ENCODE results near the gene LINS1. TPM values are rescaled to one million over a fixed set of nuclear protein-coding genes. Genes with fewer than 3 reads are reported as not detected.

Gene LINS1
- total and polyA plus RNA-seq, 10 of the 15 experiments (the other 5 are each of a cell fraction or from before 2014, with no cell fraction given): 13.5 to 33.1 (median 20.3) TPM

DNA sequence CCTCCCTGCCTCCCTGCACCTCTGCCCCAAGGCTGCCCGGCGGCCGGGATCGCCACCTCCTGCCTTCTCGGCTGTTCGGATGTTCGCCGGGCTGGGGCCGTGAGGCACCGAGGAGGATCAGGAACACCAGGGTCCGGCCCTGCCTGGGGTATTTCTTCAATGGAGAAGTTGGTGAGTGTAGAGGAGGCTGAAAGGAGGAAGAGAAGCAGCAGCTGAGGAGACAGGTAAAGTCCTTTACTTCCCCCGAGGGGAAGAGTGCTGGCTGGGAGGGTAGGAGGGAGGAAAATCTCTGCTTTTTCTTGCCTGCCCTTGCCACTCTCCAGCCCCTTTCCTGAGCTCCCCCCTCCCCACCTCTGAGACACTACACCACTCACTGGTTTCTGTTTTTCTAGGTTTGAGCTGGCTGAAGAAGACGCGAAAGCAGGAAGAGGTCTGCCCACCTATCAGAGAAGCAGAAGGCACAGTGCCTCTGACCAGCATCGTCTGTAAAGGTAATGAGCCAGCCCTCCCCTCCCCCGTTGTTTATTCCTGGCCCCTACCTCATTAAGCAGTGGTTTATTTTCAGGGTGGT lies 924 bp upstream of the LINS1 start (continued):
- TF ChIP-seq, protein P1, sequence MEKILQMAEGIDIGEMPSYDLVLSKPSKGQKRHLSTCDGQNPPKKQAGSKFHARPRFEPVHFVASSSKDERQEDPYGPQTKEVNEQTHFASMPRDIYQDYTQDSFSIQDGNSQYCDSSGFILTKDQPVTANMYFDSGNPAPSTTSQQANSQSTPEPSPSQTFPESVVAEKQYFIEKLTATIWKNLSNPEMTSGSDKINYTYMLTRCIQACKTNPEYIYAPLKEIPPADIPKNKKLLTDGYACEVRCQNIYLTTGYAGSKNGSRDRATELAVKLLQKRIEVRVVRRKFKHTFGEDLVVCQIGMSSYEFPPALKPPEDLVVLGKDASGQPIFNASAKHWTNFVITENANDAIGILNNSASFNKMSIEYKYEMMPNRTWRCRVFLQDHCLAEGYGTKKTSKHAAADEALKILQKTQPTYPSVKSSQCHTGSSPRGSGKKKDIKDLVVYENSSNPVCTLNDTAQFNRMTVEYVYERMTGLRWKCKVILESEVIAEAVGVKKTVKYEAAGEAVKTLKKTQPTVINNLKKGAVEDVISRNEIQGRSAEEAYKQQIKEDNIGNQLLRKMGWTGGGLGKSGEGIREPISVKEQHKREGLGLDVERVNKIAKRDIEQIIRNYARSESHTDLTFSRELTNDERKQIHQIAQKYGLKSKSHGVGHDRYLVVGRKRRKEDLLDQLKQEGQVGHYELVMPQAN (conservative IDR thresholded peaks at IDR 0.05): 0 out of 2 replicates have a peak, but pooled peaks have one; percentile 50
- TF ChIP-seq CBFB (IDR thresholded peaks at IDR 0.05; ENCODE audit: low read depth) (0 out of 2 replicates have a peak, but pooled peaks have one; percentile 14), EP300 (IDR thresholded peaks at IDR 0.05; ENCODE audit: borderline replicate concordance in 1 of 2, control insufficient read depth in 1 of 2, low read depth in 2 of 2, low read length in 2 of 2) (no peak), TCF7 (IDR thresholded peaks at IDR 0.05; ENCODE audit: borderline replicate concordance) (no peak), MTA2 (IDR thresholded peaks at IDR 0.05; ENCODE audit: low read depth) (peak; percentile 9; the same call in 1 of the 2 replicates), SPI1 (IDR thresholded peaks at IDR 0.05; ENCODE audit: borderline replicate concordance, insufficient read depth, low read depth, low read length) (peak; percentile 34; the same call in 1 of the 2 replicates), TBL1XR1 (IDR thresholded peaks at IDR 0.05; ENCODE audit: low read depth, low read length) (no peak), POLR2A (IDR thresholded peaks at IDR 0.05; ENCODE audit: low read depth, low read length) (peak; percentile 25; the same call in 1 of the 2 replicates), JUND (IDR thresholded peaks at IDR 0.05; ENCODE audit: low read depth, low read length) (no peak), ATF7 (IDR thresholded peaks at IDR 0.05; ENCODE audit: low read depth) (no peak), MYC (IDR thresholded peaks at IDR 0.05; ENCODE audit: insufficient read depth, insufficient read length, insufficient replicate concordance, low read length, severe bottlenecking) (no peak), LARP7 (IDR thresholded peaks at IDR 0.05) (0 out of 2 replicates have a peak, but pooled peaks have one; percentile 8), NR2C2 (IDR thresholded peaks at IDR 0.05; ENCODE audit: borderline replicate concordance, control insufficient read depth, insufficient read length, low read depth) (no peak), TAF1 (IDR thresholded peaks at IDR 0.05; ENCODE audit: borderline replicate concordance, low read depth, low read length) (peak; percentile 40; the same call in 1 of the 2 replicates), YY1 (IDR thresholded peaks at IDR 0.05; ENCODE audit: low read depth, low read length) (no peak), CEBPB (IDR thresholded peaks at IDR 0.05; ENCODE audit: borderline replicate concordance in 1 of 2, low read depth in 2 of 2, low read length in 2 of 2) (no peak), IKZF1 (conservative IDR thresholded peaks at IDR 0.05) (0 out of 2 replicates have a peak, but pooled peaks have one; percentile 6), HDAC2 (IDR thresholded peaks at IDR 0.05) (no peak)
- TF ChIP-seq, protein P2, sequence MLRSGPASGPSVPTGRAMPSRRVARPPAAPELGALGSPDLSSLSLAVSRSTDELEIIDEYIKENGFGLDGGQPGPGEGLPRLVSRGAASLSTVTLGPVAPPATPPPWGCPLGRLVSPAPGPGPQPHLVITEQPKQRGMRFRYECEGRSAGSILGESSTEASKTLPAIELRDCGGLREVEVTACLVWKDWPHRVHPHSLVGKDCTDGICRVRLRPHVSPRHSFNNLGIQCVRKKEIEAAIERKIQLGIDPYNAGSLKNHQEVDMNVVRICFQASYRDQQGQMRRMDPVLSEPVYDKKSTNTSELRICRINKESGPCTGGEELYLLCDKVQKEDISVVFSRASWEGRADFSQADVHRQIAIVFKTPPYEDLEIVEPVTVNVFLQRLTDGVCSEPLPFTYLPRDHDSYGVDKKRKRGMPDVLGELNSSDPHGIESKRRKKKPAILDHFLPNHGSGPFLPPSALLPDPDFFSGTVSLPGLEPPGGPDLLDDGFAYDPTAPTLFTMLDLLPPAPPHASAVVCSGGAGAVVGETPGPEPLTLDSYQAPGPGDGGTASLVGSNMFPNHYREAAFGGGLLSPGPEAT (IDR thresholded peaks at IDR 0.05; ENCODE audit: low read depth): peak; percentile 9; the same call in 1 of the 2 replicates
- TF ChIP-seq, protein P3, sequence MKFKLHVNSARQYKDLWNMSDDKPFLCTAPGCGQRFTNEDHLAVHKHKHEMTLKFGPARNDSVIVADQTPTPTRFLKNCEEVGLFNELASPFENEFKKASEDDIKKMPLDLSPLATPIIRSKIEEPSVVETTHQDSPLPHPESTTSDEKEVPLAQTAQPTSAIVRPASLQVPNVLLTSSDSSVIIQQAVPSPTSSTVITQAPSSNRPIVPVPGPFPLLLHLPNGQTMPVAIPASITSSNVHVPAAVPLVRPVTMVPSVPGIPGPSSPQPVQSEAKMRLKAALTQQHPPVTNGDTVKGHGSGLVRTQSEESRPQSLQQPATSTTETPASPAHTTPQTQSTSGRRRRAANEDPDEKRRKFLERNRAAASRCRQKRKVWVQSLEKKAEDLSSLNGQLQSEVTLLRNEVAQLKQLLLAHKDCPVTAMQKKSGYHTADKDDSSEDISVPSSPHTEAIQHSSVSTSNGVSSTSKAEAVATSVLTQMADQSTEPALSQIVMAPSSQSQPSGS (IDR thresholded peaks at IDR 0.05; ENCODE audit: low read length): no peak
- TF ChIP-seq, protein P4, sequence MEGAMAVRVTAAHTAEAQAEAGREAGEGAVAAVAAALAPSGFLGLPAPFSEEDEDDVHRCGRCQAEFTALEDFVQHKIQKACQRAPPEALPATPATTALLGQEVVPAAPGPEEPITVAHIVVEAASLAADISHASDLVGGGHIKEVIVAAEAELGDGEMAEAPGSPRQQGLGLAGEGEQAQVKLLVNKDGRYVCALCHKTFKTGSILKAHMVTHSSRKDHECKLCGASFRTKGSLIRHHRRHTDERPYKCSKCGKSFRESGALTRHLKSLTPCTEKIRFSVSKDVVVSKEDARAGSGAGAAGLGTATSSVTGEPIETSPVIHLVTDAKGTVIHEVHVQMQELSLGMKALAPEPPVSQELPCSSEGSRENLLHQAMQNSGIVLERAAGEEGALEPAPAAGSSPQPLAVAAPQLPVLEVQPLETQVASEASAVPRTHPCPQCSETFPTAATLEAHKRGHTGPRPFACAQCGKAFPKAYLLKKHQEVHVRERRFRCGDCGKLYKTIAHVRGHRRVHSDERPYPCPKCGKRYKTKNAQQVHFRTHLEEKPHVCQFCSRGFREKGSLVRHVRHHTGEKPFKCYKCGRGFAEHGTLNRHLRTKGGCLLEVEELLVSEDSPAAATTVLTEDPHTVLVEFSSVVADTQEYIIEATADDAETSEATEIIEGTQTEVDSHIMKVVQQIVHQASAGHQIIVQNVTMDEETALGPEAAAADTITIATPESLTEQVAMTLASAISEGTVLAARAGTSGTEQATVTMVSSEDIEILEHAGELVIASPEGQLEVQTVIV (IDR thresholded peaks at IDR 0.05; ENCODE audit: borderline replicate concordance, partially characterized antibody): no peak
